ENCODE data around the gene C11orf21.

GRCh38 chr11:2265854-2266585 is 35.7 kb downstream of the C11orf21 start:
- TF ChIP-seq CTCF (IDR thresholded peaks at IDR 0.05; ENCODE audit: poor library complexity) (no peak), EZH2 (IDR thresholded peaks at IDR 0.05; ENCODE audit: borderline replicate concordance) (no peak), EZH2phosphoT487 (IDR thresholded peaks at IDR 0.05; ENCODE audit: low read depth, severe bottlenecking, unreplicated experiment) (no peak)

Measured in hepatocyte (in vitro differentiated cells).